H1 (cell line): ENCODE results near the gene FASN. TPM values are rescaled to one million over a fixed set of nuclear protein-coding genes. Genes with fewer than 3 reads are reported as not detected.

ENCODE experiments used
- CTCF ChIA-PET: fragments of 300-600 bp; sonication (Branson Sonifier 250); formaldehyde crosslinking; loops from one replicate; lab custom pipeline; 2021; ENCODE audit not compliant: partially characterized antibody; lab: Charles Lee
- POLR2A ChIA-PET: fragments of 300-600 bp; sonication (Branson Sonifier 250); formaldehyde crosslinking; loops from one replicate; lab custom pipeline; 2021; ENCODE audit warnings: inconsistent platforms; ENCODE audit not compliant: partially characterized antibody; lab: Charles Lee
- DNase-seq, 2 experiments: peaks; one replicate each; pipeline versions ENCODE4 v3.0.0 to v3.0.0-alpha.2; 2010 to 2022; ENCODE audit warnings: low spot score in 2 of 2, low read depth in 1 of 2, mixed read lengths in 1 of 2
- FAIRE-seq: peaks from 2 replicates; lab custom pipeline; 2011; peaks lifted over from hg19 to GRCh38; lab: Jason Lieb, UNC
- H2AFZ ChIP-seq: 2 replicates; pipeline ENCODE4 v1.8.1; 2012; ENCODE audit warnings: low read length, inconsistent platforms
- H2AK5ac ChIP-seq: 2 replicates; pipeline ENCODE4 v1.6.1; 2013; ENCODE audit warnings: low read depth, low read length
- H2BK120ac ChIP-seq: replicated peaks from 2 replicates; pipeline ENCODE3; 2013; ENCODE audit warnings: low read depth, low read length, inconsistent platforms
- H2BK12ac ChIP-seq: 2 replicates; pipeline ENCODE4 v1.6.1; 2013; ENCODE audit warnings: low read depth, low read length
- H2BK15ac ChIP-seq: 2 replicates; pipeline ENCODE4 v1.6.1; 2013; ENCODE audit warnings: low read length
- H2BK20ac ChIP-seq: 2 replicates; pipeline ENCODE4 v1.6.1; 2013; ENCODE audit warnings: low read length
- H2BK5ac ChIP-seq: 2 replicates; pipeline ENCODE4 v1.6.1; 2013; ENCODE audit warnings: low read depth, low read length
- H3K14ac ChIP-seq: 2 replicates; pipeline ENCODE4 v1.6.1; 2013; ENCODE audit warnings: inconsistent platforms; ENCODE audit not compliant: insufficient read length
- H3K18ac ChIP-seq: 2 replicates; pipeline ENCODE4 v1.6.1; 2013; ENCODE audit warnings: low read length; ENCODE audit errors: extremely low read depth
- H3K23ac ChIP-seq: 2 replicates; pipeline ENCODE4 v1.6.1; 2013; ENCODE audit warnings: inconsistent platforms; ENCODE audit not compliant: insufficient read length
- H3K23me2 ChIP-seq: 2 replicates; pipeline ENCODE4 v1.6.1; 2013; ENCODE audit warnings: low read depth, low read length
- H3K27ac ChIP-seq: 2 replicates; pipeline ENCODE4 v1.6.1; 2011; ENCODE audit warnings: low read depth, low read length, inconsistent platforms
- H3K27me3 ChIP-seq, 4 experiments: replicated peaks in 1 of 4; 1 replicate in 1 of 4; 2 replicates in 3 of 4; pipeline versions ENCODE4 v1.6.1 to v1.8.1; 2011 to 2013; ENCODE audit warnings: low read length in 3 of 4, mild to moderate bottlenecking in 3 of 4, inconsistent platforms in 2 of 4, mixed read lengths in 2 of 4, moderate library complexity in 1 of 4; ENCODE audit not compliant: control insufficient read depth in 3 of 4, insufficient read depth in 3 of 4; ENCODE audit errors: extremely low read depth in 1 of 4
- H3K36me3 ChIP-seq, 4 experiments: 2 replicates each; pipeline versions ENCODE4 v1.6.1 to v1.8.1; 2011 to 2013; ENCODE audit warnings: mild to moderate bottlenecking in 4 of 4, low read length in 3 of 4, moderate library complexity in 2 of 4, control low read depth in 1 of 4, inconsistent platforms in 1 of 4; ENCODE audit not compliant: insufficient read depth in 4 of 4, control insufficient read depth in 2 of 4
- H3K4ac ChIP-seq: replicated peaks from 2 replicates; pipeline ENCODE3; 2013; ENCODE audit warnings: low read length, low read depth, mixed read lengths, inconsistent platforms; ENCODE audit not compliant: insufficient read length
- H3K4me1 ChIP-seq, 4 experiments: replicated peaks in 1 of 4; 1 replicate in 1 of 4; 2 replicates in 3 of 4; pipeline versions ENCODE4 v1.6.1 to v1.8.1; 2011 to 2013; ENCODE audit warnings: low read length in 3 of 4, inconsistent platforms in 2 of 4, mixed read lengths in 1 of 4; ENCODE audit not compliant: insufficient read depth in 4 of 4, control insufficient read depth in 3 of 4
- H3K4me2 ChIP-seq, 2 experiments: 2 replicates each; pipeline versions ENCODE4 v1.6.1 to v1.8.1; 2011 to 2013; ENCODE audit warnings: low read depth in 2 of 2, low read length in 2 of 2, control low read depth in 1 of 2, inconsistent platforms in 1 of 2, mild to moderate bottlenecking in 1 of 2; ENCODE audit not compliant: insufficient read depth in 1 of 2
- H3K4me3 ChIP-seq, 4 experiments: fragments of 200-600, 300-600 bp in 1 of 4; sonication (generic), shearing (Covaris generic), sonication (Bioruptor Twin) in 1 of 4; 2 replicates each; pipeline versions ENCODE4 v1.5.1 to v1.8.1; 2011 to 2016; ENCODE audit warnings: low read length in 4 of 4, low read depth in 3 of 4, control low read depth in 2 of 4, inconsistent platforms in 2 of 4, mild to moderate bottlenecking in 2 of 4, mixed read lengths in 1 of 4, moderate library complexity in 1 of 4; ENCODE audit not compliant: insufficient read depth in 2 of 4; ENCODE audit errors: extremely low read depth in 1 of 4
- H3K56ac ChIP-seq: replicated peaks from 2 replicates; pipeline ENCODE3; 2013; ENCODE audit warnings: low read depth, mild to moderate bottlenecking, mixed read lengths, low read length, inconsistent platforms; ENCODE audit not compliant: insufficient read length
- H3K79me1 ChIP-seq: 2 replicates; pipeline ENCODE4 v1.6.1; 2013; ENCODE audit warnings: low read depth, low read length, control low read depth
- H3K79me2 ChIP-seq, 2 experiments: 2 replicates each; pipeline versions ENCODE4 v1.6.1 to v1.8.1; 2012 to 2013; ENCODE audit warnings: low read length in 2 of 2, mild to moderate bottlenecking in 2 of 2, inconsistent platforms in 1 of 2; ENCODE audit not compliant: insufficient read depth in 2 of 2, control insufficient read depth in 1 of 2
- H3K9ac ChIP-seq, 4 experiments: replicated peaks in 1 of 4; 1 replicate in 1 of 4; 2 replicates in 3 of 4; pipeline versions ENCODE4 v1.6.1 to v1.8.1; 2011 to 2013; ENCODE audit warnings: low read depth in 3 of 4, low read length in 3 of 4, control low read depth in 2 of 4, mild to moderate bottlenecking in 2 of 4, moderate library complexity in 2 of 4, inconsistent platforms in 1 of 4; ENCODE audit errors: extremely low read depth in 1 of 4
- H3K9me3 ChIP-seq, 2 experiments: 2 replicates each; pipeline versions ENCODE4 v1.6.1 to v1.8.1; 2012 to 2013; ENCODE audit warnings: mild to moderate bottlenecking in 2 of 2, moderate library complexity in 2 of 2, control low read depth in 1 of 2, inconsistent platforms in 1 of 2, low read depth in 1 of 2, low read length in 1 of 2, mixed read lengths in 1 of 2; ENCODE audit not compliant: insufficient read depth in 2 of 2
- H4K20me1 ChIP-seq, 2 experiments: replicated peaks in 1 of 2; 2 replicates each; pipeline versions ENCODE3 to v1.8.1; 2011 to 2013; ENCODE audit warnings: inconsistent platforms in 2 of 2, low read length in 2 of 2, mild to moderate bottlenecking in 1 of 2; ENCODE audit not compliant: insufficient read depth in 2 of 2, control insufficient read depth in 1 of 2
- H4K5ac ChIP-seq: 2 replicates; pipeline ENCODE4 v1.6.1; 2013; ENCODE audit warnings: low read length, low read depth, mixed read lengths, inconsistent platforms; ENCODE audit not compliant: insufficient read length
- H4K8ac ChIP-seq: 2 replicates; pipeline ENCODE4 v1.8.0; 2013; ENCODE audit warnings: mild to moderate bottlenecking, moderate library complexity, low read length, inconsistent platforms; ENCODE audit not compliant: insufficient read depth; ENCODE audit errors: extremely low read depth
- H4K91ac ChIP-seq: replicated peaks from 2 replicates; pipeline ENCODE3; 2013; ENCODE audit warnings: low read length, mixed read lengths, inconsistent platforms; ENCODE audit not compliant: insufficient read length
- CEBPB ChIP-seq: IDR thresholded peaks from 2 replicates; pipeline ENCODE4 v1.6.1; 2012; ENCODE audit warnings: low read depth, low read length
- HDAC6 ChIP-seq: IDR thresholded peaks from one replicate; pipeline ENCODE4 v1.7.1; 2012; ENCODE audit warnings: low read depth, mild to moderate bottlenecking, inconsistent platforms, low read length, moderate library complexity
- NANOG ChIP-seq: IDR thresholded peaks from 2 replicates; pipeline ENCODE4 v1.6.1; 2011; ENCODE audit warnings: low read length, low read depth, mild to moderate bottlenecking, inconsistent platforms; ENCODE audit not compliant: insufficient read depth, poor library complexity, severe bottlenecking
- PHF8 ChIP-seq: fragments of 200-600 bp; sonication (generic); conservative IDR thresholded peaks from 2 replicates; pipeline ENCODE4 v1.7.1; 2012; ENCODE audit warnings: low read depth, mild to moderate bottlenecking, inconsistent platforms, low read length, moderate library complexity
- TEAD4 ChIP-seq: IDR thresholded peaks from 2 replicates; pipeline ENCODE4 v1.6.1; 2012; ENCODE audit warnings: low read depth, low read length, inconsistent platforms, mixed read lengths
- WGBS, 2 experiments: shearing (Covaris generic) in 1 of 2; methylation state at CpG; one replicate each; pipeline versions ENCODE4 v1.1.6 to v1.1.7; 2013 to 2015; ENCODE audit warnings: low lambda C conversion rate in 2 of 2, mixed read lengths in 2 of 2, inconsistent platforms in 1 of 2, low coverage in 1 of 2, missing lambda C conversion rate in 1 of 2; ENCODE audit not compliant: insufficient replicate concordance in 2 of 2, insufficient coverage in 1 of 2, insufficient read length in 1 of 2; ENCODE audit errors: extremely low coverage in 1 of 2, missing lambda C conversion rate in 1 of 2; 5-methylcytosine and 5-hydroxymethylcytosine counted together
- polyA plus RNA-seq, 7 experiments: library from polyadenylated mRNA; depleted of rRNA in 3 of 7; stranded (reverse) in 5 of 7; unstranded in 2 of 7; fragments of >200 nt in 5 of 7; fragments of 200-250 nt in 2 of 7; gene quantifications; 1 replicate in 5 of 7; 2 replicates in 1 of 7; 4 replicates in 1 of 7; pipeline versions ENCODE4 v1.2.1 to v1.2.3, GENCODE V29; 2011 to 2013; ENCODE audit warnings: missing spikeins in 2 of 7, mixed read lengths in 2 of 7
- total RNA-seq: library from RNA; stranded (reverse); fragmentation: NEBNext Ultra II Directional; extraction: Animal tissue kit (Norgen Biotek cat#: 25700); gene quantifications from 2 replicates; pipeline ENCODE4 v1.2.1, GENCODE V29; 2021

FASN gene
- total and polyA plus RNA-seq, 2 of the 8 experiments (the other 6 are each of a cell fraction or from before 2014, with no cell fraction given), result 143 to 561 TPM

DNA sequence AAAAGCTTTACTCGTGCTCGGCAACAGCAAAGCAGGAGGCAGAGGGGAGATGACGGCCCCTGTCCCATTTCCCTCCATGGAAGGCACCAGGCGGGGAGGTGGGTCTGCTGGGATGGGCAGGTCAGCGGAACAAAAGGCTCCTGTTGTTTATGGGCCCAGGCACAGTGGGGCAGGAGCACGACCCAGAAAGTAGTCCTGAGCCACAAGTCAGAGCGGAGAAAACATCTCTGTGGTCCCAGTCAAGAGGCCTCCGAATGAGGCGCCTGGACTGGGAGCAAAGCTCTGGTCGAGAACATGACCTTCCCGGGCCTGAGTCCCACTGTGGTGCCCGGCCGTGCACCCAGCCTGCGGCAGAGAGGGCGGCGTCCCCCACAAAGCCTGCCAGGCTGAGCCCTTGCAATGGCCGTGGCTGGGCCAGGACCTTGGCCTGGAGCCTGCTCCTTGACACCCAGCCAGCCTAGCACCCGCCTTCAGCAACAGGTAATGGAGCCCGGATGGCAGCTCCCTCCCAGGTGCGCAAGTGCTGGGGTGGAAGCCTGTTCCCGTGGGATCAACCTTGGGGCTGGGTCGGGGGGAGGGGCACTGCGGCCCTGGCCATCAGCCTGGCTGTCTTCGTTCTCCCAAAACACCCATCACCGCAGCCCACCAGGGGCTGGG is 50.0 kb downstream of the FASN start:
- Histone ChIP-seq H3K23ac (no peak overlapping the region), H3K4me2 (no peak overlapping the region), H3K56ac (no peak overlapping the region), H2BK15ac (no peak overlapping the region), H3K4ac (no peak overlapping the region), H2BK120ac (no peak overlapping the region), H3K18ac (no peak overlapping the region), H4K8ac (no peak overlapping the region; the same call in 1 of the 2 replicates), H4K91ac (no peak overlapping the region), H3K36me3 (peaks cover 0 to 8% (median 2%) of the 10 kb centered on the region in 4 experiments; a peak in 3 of 8 replicates), H3K9me3 (no peaks in the 10 kb centered on the region), H3K79me1 (peaks cover 6% of the 10 kb centered on the region; the same call in 1 of the 2 replicates), H2BK5ac (no peak overlapping the region), H4K20me1 (peaks cover under 1 to 7% of the 10 kb centered on the region in 2 experiments), H3K23me2 (peaks cover 6% of the 10 kb centered on the region; the same call in 1 of the 2 replicates), H3K4me3 (no peak overlapping the region), H4K5ac (no peak overlapping the region), H3K27ac (no peak overlapping the region), H3K27me3 (no peaks in the 10 kb centered on the region; a peak in 1 of 7 replicates), H2BK20ac (no peak overlapping the region), H2BK12ac (no peak overlapping the region), H3K14ac (no peak overlapping the region), H3K79me2 (peaks cover 0 to 9% of the 10 kb centered on the region in 2 experiments; a peak in 1 of 4 replicates), H2AFZ (no peak overlapping the region), H2AK5ac (no peak overlapping the region), H3K4me1 (peaks cover 0 to 20% (median 11%) of the 10 kb centered on the region in 4 experiments; a peak in 5 of 7 replicates), H3K9ac (no peak overlapping the region)
- FAIRE-seq (no peak), DNase-seq (no peak)
- POLR2A ChIA-PET, result interaction anchor here (0.7 to 1.3 kb wide), 4 partner anchors 9 to 41 kb away, joined by 3 to 6 read pairs (median 4); partner anchors contain the start of gene RAC3
- CTCF ChIA-PET, result interaction anchor here (0.8 kb wide), 1 partner anchor 17 kb away, joined by 3 read pairs; no protein-coding TSS in a partner anchor
- 89% methylated on average over 24 of the region's 25 CpGs; no CpG with 5 or more reads in 1 of the 2 experiments for WGBS, 2 experiments
- TF ChIP-seq CEBPB (no peak), PHF8 (no peak), TEAD4 (no peak), HDAC6 (no peak), NANOG (no peak)
